ENCODE data around the gene SNX32. TPM values are rescaled to one million over a fixed set of nuclear protein-coding genes. Genes with fewer than 3 reads are reported as not detected.
A peak's percentile ranks its signal among the peaks of the same experiment; 100 is the strongest.

The SNX32 gene
- total and polyA plus RNA-seq, 2 of the 13 experiments (the other 11 are each of a cell fraction or from before 2014, with no cell fraction given), result 0.09 to 0.34 TPM

DNA sequence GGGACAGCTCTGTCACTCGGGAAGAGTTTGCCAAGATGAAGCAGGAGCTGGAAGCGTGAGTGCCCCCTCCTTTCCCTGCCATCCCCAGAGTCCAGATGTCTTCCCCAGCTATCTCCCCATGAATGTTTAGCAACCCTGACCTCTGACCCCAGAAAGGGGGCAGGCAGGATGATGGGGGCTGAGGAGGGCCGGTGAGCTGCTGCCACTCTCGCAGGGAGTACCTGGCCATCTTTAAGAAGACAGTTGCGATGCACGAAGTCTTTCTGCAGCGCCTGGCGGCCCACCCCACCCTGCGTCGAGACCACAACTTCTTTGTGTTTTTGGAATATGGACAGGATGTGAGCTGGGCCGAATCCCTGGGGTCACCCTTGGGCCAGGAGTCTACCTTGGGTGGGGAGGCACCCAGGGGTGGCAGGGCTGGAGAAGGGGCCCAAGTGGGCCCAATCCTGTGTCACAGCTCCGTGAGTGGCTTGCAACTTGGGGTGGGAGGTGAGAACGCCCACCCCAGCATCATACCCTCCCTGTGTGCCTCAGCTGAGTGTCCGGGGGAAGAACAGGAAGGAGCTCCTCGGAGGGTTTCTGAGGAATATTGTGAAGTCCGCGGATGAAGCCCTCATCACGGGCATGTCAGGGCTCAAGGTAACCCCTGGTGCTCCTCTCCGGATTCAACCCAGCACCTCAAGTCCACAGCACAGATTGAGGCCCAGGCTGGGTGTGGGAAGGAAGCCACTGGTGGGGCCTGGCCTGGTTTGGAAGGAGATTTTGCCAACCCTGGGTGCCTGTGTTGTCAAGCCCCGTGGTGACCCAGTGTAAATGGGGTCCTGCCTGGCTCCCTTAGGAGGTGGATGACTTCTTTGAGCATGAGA, 16.7 kb downstream of the SNX32 start (continued):
- TF ChIP-seq, protein P1, sequence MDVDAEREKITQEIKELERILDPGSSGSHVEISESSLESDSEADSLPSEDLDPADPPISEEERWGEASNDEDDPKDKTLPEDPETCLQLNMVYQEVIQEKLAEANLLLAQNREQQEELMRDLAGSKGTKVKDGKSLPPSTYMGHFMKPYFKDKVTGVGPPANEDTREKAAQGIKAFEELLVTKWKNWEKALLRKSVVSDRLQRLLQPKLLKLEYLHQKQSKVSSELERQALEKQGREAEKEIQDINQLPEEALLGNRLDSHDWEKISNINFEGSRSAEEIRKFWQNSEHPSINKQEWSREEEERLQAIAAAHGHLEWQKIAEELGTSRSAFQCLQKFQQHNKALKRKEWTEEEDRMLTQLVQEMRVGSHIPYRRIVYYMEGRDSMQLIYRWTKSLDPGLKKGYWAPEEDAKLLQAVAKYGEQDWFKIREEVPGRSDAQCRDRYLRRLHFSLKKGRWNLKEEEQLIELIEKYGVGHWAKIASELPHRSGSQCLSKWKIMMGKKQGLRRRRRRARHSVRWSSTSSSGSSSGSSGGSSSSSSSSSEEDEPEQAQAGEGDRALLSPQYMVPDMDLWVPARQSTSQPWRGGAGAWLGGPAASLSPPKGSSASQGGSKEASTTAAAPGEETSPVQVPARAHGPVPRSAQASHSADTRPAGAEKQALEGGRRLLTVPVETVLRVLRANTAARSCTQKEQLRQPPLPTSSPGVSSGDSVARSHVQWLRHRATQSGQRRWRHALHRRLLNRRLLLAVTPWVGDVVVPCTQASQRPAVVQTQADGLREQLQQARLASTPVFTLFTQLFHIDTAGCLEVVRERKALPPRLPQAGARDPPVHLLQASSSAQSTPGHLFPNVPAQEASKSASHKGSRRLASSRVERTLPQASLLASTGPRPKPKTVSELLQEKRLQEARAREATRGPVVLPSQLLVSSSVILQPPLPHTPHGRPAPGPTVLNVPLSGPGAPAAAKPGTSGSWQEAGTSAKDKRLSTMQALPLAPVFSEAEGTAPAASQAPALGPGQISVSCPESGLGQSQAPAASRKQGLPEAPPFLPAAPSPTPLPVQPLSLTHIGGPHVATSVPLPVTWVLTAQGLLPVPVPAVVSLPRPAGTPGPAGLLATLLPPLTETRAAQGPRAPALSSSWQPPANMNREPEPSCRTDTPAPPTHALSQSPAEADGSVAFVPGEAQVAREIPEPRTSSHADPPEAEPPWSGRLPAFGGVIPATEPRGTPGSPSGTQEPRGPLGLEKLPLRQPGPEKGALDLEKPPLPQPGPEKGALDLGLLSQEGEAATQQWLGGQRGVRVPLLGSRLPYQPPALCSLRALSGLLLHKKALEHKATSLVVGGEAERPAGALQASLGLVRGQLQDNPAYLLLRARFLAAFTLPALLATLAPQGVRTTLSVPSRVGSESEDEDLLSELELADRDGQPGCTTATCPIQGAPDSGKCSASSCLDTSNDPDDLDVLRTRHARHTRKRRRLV (CRISPR knock-in tag; IDR thresholded peaks at IDR 0.05), result no peak
- TF ChIP-seq, protein P2, sequence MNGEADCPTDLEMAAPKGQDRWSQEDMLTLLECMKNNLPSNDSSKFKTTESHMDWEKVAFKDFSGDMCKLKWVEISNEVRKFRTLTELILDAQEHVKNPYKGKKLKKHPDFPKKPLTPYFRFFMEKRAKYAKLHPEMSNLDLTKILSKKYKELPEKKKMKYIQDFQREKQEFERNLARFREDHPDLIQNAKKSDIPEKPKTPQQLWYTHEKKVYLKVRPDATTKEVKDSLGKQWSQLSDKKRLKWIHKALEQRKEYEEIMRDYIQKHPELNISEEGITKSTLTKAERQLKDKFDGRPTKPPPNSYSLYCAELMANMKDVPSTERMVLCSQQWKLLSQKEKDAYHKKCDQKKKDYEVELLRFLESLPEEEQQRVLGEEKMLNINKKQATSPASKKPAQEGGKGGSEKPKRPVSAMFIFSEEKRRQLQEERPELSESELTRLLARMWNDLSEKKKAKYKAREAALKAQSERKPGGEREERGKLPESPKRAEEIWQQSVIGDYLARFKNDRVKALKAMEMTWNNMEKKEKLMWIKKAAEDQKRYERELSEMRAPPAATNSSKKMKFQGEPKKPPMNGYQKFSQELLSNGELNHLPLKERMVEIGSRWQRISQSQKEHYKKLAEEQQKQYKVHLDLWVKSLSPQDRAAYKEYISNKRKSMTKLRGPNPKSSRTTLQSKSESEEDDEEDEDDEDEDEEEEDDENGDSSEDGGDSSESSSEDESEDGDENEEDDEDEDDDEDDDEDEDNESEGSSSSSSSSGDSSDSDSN (CRISPR knock-in tag; IDR thresholded peaks at IDR 0.05), result no peak
- TF ChIP-seq AGO2 (optimal IDR thresholded peaks at IDR 0.05; ENCODE audit: low read depth, low read length) (peak; percentile 83), FOXO1 (CRISPR knock-in tag; IDR thresholded peaks at IDR 0.05) (no peak), ZNF552 (CRISPR knock-in tag; IDR thresholded peaks at IDR 0.05; ENCODE audit: borderline replicate concordance) (no peak), SOX5 (CRISPR knock-in tag; IDR thresholded peaks at IDR 0.05; ENCODE audit: borderline replicate concordance) (no peak), ZNF619 (CRISPR knock-in tag; IDR thresholded peaks at IDR 0.05) (no peak)
